CD4-positive, alpha-beta T cell treated with Interleukin-21 for 1 hour (primary cell): ENCODE results near the gene ZNF519.
"Not testable (repeated sequence)": the region's sequence is repeated elsewhere in the genome, so short reads cannot be mapped to it uniquely, and the experiment has no call there.

Experiments used
- DNase-seq: peaks from one replicate; pipeline ENCODE4 v3.0.0-alpha.2; 2020

Gene ZNF519

DNA sequence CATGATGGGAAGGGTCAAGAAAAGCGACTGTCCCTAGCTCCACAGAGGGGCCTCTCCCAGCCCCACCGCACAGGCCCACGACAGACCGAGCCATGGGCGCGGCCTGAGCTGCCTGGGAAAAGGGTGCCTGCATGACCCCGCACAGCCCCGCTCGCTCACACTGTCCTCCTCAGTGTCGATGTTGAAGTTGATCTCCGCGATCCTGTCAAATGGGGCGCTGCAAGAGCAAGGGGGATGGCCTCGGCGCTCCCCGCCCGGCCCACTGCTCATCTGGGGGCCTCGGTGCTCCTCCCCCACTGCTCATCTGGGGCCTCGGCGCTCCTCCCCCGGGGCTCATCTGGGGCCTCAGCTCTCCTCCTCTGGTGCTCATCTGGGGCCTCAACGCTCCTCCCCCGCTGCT, 14.5 kb upstream of the ZNF519 start:
- not testable (repeated sequence) for DNase-seq

DNA sequence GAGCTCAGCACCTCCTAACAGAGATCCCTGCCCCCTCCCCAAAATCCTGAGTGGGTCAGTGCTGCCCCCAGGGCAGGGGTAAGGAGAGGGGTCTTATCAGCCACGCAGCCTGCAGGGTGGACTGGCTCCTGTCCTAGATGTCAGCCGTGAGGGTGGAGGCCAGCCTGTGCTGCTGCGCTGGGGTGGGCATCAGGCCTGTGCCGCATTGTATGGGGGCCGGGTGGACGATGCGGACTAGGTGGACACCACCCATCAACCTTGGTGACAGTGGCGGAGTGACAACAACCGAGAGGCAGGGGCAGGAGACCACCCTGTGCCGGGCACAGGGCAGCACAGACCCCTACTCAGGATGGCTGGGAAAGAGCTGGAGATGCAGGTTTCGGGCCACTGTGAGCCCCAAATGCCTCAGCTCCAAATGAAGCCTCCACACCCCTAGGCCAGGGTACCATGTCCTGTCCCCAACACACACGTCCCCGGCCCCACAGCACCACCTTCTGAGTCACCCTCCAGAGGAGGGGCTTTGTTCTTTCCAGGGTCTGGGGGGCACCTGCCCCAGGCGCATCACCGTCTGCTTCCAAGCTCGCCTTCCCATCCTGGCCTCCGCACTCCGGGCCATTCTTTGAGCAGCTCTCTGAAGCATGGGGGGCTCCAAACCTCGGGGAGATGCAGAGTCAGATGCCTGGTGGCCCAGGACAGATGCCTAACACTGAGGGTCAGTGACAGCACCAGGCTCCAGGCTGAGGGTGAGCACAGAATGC, 13.5 kb upstream of the ZNF519 start:
- DNase-seq, result not testable (repeated sequence)

DNA sequence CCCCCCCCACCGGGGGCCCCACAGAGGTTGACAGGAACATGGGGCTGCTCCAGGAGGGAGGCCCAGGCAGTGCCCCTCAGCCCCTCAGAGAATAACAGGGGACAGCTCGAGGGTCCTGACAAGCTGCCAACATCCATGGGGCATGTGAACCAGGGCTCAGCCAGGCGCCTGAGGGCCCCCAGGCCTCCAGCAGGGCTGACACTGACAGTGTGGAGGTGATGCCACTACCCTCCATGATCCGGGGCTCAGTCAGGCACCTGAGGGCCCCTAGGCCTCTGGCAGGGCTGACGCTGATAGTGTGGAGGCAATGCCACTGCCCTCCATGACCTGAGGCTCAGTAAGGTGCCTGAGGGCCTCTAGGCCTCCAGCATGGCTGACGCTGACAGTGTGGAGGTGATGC, 12.8 kb upstream of the ZNF519 start:
- DNase-seq, result not testable (repeated sequence)

DNA sequence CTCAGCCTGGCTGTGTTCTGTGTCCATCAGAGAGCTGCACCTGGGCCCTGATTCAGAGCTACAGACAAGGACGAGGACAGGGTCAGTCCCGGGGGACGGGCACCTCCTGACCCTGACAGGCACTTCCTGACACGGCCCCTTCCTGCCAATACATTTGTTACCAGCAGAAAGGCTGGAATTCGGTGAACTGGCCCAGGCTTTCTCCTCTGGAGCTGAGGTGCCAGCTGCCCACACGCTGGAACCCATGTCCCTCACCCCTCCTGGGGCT, 12.3 kb upstream of the ZNF519 start:
- no peak for DNase-seq

DNA sequence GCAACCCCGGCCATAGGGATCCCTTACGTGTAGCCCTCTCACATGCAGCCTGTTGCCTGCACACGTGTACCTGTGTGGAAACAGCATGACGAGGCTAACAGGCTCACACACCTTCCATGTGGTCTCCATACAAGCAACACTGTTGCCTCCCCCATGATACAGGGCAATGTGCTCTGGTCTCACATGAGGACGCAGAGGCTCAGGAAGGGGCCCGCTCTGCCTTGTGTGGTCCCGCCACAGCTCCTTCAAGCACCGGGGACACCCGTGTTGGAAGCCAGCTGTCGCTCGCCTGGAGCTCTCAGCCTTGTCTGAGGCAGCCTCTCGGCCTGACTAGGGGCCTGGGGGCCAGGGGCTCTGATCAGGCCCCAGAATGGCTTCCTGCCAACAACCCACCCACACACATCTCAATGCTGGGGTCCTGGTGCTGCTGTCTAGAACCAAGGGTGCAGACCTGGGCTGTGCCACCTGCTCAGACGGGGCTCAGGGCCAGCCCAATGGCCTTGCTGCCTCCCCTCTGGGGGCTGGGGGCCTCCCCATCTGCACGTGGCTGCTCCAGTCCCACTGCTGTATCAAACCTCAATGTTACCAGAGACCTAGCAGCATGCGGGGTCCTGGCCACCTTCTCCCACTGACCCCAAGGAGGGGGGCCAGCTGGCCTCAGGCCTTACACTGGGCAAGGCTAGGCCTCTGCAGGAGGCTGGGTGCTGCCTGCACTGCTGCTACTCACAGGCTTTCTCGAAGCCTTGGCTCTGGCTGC, 11.8 kb upstream of the ZNF519 start:
- not testable (repeated sequence) for DNase-seq

DNA sequence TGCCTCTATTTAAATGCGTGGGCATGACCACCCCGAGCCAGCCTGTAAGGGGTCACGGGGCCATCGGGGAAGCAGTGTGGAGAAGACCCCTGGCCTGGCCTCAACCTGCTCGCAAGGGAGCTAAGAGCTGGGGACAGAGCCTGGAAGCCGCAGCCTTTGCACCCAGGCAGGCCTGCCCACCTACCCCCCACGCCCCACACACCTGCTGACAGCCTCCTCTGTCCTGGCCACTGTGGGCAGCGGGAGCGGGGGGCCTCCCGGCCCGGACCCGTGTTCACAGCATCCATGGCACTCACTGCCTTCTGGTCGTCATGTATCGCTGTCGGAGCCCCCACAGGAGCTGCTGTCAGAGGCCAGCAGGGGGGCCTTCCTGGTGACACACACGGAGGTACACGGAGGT, 11.2 kb upstream of the ZNF519 start:
- DNase-seq, result not testable (repeated sequence)

DNA sequence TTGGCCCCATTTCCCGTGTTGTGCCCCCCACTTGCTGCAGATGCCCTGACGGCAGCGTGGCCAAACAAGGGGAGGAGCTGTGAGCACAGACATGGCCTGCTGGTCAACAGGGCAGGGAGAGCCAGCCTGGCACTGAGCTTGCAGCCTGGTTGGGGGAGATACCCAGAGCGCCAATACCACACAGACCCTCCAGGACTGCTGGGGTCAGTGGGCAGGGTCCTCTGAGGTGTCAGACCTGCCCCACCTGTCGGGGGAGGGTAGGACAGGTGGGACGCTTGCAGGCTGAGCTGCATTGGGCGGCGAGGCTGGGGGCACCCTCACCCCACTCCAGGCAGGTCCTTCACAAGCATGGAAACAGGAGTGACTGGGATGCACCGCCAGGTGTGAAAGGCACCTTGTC, 9.9 kb upstream of the ZNF519 start:
- DNase-seq, result not testable (repeated sequence)

DNA sequence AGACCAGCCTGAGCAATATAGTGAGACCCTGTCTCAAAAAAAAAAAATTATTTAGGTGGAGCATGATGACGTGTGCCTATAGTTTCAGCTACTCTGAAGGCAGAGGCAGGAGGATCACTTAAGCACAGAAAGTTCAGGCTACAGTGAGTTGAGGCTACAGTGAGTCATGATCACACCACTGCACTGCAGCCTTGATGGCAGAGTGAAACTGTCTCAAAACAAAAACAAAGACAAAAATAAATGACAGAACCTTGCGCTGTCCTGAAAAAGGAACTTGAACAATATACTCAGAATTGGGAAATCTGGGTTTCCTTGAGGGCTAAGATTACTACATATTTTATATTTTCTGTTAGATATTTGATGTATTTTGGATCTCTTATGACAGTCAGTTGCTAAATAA, 7.3 kb upstream of the ZNF519 start:
- DNase-seq, result not testable (repeated sequence)

DNA sequence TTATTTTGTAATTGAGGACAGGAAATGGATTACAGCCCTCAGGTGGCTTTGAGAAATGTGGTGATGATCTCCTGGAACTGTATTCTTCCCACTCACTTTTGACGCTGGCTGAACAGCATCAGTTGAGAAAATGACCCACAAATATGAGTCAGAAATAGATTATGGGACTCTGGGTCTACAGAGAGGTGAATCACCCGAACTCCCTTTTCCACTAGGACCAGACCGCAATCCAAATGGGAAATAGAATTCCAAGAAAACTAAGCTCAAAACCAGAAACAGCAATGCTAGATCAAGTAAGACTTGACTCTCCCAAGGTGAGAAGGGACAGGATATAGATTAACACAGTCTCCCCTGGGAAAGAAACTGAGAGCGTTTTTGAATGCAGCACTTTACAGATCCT, 5.7 kb upstream of the ZNF519 start:
- DNase-seq, result not testable (repeated sequence)

DNA sequence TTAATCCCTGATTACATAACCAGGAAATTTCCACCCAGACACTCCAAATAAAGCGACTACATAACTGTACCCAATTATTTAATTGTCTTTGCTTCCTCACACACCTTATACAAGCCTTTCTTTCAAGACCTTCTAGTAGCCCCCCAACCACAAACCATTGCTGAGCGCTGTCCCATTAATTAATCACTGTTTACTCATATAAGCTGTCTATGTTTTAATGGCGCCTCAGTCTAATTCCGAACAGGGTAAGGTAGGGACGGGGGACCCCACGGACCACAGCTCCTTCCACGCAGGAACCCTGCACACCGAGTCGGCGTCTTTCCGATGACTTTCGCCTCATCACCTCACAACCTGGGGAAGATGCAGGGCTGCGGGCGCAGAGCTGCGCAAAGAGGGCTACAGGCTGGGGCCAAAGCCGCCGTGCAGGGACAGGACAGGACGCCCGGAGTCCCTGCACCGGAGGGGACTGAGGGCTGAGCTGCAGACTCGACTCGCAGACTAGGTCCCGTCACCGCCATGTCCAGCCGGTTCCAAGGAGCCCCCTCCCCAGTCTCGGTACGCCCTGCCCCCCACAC, 452 bp downstream of the ZNF519 start:
- not testable (repeated sequence) for DNase-seq

DNA sequence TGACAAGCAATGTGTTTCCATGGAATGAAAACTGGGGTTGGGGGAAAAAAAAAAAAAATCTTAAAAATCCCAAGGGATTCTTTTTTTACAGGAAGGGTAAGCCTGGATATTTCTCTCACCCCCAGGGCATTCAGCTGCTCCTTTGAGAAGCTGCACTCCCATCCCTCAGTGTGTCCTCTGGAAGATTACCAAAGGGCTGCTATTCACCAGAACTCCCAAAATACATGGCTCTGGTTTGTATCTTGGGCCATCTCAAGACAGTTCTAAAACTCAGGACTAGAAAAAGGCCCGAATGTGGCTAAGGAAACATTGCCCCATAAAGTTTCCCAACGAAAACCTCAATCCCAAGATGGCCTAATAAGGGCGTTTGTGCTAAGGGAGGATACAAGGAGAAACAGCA, 1.4 kb downstream of the ZNF519 start:
- not testable (repeated sequence) for DNase-seq

DNA sequence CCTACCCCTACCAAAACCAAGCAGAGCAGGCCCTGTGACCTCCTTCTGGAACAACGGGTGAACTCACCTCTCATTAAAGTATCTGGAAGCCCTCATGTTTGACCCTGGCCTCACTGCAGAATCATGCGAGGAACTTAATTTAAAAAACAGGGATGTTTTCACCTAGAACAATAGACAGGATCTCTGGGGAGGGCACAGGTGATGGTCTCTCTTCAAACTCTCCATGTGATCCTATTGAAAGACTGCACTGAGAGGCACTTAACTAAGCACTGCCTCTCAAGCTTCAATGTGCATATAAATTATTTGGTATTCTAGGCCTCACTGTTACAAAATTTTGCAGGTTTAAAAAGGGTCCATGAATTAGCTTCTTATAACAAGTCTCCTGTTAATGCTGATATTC, 7.5 kb downstream of the ZNF519 start:
- no peak for DNase-seq

DNA sequence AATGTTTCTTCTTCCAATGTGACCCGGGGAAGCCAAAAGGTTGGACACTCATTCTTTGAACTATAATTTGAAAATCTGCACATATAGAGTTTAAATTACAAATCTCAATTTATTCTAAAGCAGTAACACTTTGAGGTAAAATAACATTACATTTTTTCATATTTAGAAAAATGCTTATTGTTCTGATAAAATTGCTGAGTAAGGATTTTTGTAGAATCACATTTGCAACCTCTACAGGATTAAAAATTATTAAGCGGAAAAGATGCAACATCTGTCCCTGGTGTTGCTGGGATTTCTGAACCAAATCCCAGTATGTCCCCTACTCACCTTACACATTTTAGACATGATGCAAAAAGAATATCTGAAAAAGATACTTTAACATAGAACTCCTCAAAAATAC, 10.1 kb downstream of the ZNF519 start:
- no peak for DNase-seq

DNA sequence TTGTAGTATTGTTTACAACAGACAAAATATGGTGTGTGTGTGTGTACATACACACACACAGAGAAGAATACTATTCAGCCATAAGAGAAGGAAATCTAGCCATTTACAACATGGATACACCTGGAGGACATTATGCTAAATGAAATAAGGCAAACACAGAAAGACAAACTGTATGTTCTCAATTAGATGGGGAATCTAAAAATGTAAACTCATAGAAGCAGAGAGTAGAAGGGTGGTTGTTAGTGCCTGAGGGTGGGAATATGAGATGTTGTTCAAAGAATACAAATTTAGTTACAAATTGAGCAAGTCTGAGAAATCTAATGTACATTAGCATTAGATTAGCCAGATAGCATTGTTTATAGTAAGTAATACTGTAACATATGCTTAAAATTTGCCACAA, 11.3 kb downstream of the ZNF519 start:
- DNase-seq, result no peak

DNA sequence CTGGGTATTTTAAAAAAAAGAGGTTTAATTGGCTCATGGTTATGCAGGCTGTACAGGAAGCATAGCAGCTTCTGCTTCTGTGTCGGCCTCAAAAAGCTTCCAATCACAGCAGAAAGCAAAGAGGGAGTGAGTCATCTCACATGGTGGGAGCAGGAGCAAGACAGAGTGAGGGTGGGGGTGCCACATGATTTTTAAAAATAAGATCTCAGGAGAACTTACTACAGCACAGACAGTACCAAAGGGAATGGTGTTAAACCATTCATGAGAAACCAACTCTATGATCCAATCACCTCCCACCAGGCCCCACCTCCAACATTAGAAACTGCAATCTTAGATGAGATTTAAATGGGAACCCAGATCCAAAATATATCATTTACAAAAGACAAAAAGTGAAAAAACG, 14.6 kb downstream of the ZNF519 start:
- no peak for DNase-seq

DNA sequence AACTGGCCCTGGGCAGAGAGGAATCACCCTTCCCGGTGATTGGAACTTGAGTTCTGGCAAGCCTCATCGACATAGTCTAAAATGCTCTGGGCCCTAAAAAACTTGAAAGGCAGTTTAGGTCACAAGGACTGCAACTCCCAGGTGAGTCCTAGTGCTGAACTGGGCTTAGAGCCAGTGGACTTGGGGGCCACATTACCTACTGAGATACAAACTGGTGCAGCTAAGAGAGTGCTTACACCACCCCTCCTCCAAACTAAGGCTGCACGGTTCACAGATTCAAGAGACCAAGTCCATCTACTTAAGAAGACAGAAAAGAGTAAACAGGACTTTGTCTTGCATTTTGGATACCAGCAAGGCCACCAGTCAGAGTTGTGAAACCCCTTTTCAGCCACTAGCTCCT, 25.3 kb downstream of the ZNF519 start:
- DNase-seq, result no peak

DNA sequence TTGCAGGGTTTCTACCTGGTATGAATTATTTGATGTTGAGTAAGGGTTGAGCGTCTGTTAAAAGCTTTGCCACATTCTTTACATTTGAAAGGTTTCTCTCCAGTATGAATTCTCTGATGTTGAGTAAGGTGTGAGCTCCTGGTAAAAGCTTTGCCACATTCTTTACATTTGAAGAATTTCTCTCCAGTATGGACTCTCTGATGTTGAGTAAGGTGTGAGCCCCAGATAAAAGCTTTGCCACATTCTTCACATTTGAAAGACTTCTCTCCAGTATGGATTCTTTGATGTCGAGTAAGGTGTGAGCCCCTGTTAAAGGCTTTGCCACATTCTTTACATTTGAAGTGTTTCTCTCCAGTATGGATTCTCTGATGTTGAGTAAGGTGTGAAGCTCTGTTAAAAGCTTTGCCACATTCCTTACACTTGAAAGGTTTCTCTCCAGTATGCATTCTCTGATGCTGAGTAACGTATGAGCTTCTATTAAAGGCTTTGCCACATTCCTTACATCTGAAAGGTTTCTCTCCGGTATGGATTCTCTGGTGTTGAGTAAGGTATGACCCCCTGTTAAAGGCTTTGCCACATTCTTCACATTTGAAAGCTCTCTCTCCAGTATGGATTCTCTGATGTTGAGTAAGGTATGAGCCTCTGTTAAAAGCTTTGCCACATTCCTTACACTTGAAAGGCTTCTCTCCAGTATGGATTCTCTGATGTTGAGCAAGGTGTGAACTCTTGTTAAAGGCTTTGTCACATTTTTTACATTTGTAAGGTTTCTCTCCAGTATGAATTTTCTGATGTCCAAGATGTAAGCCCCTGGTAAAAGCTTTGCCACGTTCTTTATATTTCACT, 27.1 kb downstream of the ZNF519 start:
- no peak for DNase-seq

DNA sequence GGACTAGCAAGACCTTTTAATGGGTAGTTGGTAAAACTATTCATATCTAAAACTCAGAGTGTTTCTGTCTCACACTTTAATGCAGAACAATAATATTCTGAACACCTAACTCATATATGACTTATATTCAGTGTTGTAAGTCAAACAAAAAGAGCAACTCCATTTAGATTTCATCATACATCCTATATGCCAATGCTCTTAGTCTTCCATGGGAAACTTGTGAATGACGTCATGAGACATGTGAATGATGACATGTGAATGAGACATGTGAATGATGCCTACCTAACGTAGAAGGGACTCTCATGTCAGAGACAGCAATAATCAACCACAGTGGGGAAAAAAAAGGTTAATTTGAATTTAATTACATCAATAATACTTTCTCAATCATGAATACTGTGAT, 28.0 kb downstream of the ZNF519 start:
- DNase-seq, result no peak

DNA sequence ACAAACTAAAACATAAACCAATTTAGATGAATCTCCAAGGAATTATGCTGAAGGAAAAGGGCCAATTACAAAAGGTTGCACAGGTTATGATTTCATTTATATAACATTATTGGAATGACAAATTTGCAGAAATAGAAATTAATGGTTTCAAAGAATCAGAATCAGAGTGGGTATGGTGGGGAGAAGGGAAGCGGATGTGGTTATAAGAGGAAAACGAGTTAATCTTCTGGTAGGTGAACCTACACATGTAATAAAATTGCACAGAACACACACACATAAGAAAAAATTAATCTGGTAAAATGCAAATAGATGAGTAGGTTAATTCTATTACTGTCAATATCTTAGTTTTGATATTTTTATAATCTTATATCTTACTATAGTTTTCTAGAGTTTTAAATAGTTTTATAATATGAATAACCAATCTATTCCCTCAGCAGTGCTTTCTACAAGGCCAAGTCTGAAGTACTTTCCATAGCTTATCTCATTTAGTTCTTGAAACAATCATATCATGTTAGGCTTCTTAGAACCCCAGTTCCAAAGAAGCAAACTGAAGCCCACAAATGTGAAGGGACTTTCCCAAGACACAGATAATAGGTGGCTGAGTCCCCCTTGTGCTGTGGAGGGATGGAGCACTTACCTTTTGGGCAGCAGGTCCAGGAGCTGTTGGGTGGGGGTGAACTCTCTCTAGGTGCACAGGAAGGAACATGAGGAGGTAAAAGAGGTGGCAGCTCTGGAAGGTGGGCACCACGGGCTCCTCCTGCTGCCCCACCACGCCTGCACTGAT, 31.5 kb downstream of the ZNF519 start:
- no peak for DNase-seq

DNA sequence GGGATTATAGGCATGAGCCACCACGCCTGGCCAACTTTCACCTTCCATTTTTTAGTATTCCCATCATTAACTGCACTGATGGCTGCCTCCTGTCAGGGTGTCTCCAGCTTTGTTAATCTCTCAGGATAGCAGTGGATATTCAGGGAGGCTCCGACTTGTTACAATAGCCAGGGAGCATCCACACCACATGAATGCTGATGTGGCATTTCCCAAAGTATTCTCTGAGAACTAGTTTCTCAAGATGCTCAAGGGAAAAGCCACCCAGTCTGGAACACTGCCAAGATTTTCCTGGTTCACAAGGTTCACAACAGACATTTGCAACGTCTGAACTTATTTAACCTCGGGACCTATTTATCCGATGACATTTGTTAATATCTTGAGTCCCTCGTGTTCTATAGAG, 33.8 kb downstream of the ZNF519 start:
- DNase-seq, result no peak

DNA sequence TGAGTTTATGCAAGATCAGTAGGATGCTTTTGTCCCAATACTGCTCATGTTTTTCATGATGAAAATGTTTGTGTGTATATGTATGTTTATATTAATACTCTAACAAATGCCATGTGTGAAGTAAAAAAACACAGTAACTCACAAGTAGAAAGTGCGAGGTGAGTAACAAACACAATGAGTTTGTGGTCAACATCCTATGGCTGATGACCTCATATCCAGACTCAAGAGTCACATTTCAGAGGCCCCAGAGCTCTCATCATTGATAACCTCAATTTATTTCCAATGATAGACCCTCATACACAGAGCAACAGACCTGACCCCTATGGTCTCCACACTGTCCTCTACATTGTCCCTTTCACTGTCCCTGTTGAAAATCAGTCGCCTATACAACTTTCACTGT, 34.5 kb downstream of the ZNF519 start:
- DNase-seq, result no peak

DNA sequence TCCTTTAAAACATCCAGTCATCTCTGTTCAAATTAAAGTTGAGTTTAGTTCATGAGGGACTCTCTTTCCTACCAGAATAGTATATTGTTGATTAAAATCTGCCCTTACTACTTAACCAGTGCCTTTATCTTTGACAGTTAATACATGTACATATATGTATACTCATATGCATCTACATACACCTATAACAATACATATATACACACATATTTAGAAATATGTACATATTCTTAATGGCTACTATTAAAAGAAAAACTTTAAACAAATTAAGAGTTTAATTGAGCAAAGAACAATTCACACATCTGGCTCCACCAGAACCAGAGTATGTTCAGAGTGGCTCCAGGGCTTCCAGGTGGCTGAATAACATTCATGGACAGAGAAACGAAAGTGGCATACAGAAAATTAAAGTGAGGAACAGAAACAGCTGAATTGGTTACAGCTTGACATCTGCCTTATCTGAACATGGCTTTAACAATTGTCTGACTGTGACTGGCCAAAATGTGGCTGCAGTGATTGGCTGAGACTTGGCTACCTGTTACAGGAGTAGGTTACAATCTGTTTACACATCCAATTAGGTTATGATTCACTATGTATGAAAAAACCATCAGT, 38.8 kb downstream of the ZNF519 start:
- DNase-seq, result no peak
